K562 (cell line): ENCODE results near the gene ZNF213. TPM values are rescaled to one million over a fixed set of nuclear protein-coding genes. Genes with fewer than 3 reads are reported as not detected.
A peak's percentile ranks its signal among the peaks of the same experiment; 100 is the strongest.

Experiments
- ADNP ChIP-seq: fragments of 200-800 bp; sonication (Bioruptor generic); IDR thresholded peaks from 2 replicates; pipeline ENCODE4 v1.6.1; 2016; ENCODE audit warnings: missing genetic modification characterization, missing compliant biosample characterization
- BRD9 ChIP-seq: fragments of 450-650 bp; IDR thresholded peaks from 2 replicates; pipeline ENCODE4 v1.6.1; 2018; ENCODE audit warnings: low read depth; ENCODE audit not compliant: partially characterized antibody
- CTBP1 ChIP-seq: fragments of 450-650 bp; IDR thresholded peaks from 2 replicates; pipeline ENCODE4 v1.6.1; 2016; ENCODE audit warnings: borderline replicate concordance
- DLX4 ChIP-seq: fragments of 250-450 bp; sonication (Bioruptor Pico); IDR thresholded peaks from 2 replicates; pipeline ENCODE4 v1.6.1; 2021; ENCODE audit warnings: mild to moderate bottlenecking
- ETV6 ChIP-seq, 3 experiments: fragments of 150-350 bp in 1 of 3; sonication (generic) in 1 of 3; formaldehyde crosslinking in 1 of 3; IDR thresholded peaks; 2 replicates each; pipeline versions ENCODE4 v1.6.1 to v1.8.0; 2014 to 2022; ENCODE audit warnings: borderline replicate concordance in 2 of 3, low read depth in 2 of 3, antibody characterized with exemption in 1 of 3, low read length in 1 of 3, mild to moderate bottlenecking in 1 of 3, missing genetic modification reagents in 1 of 3
- FOSL1 ChIP-seq: fragments of 200-800 bp; sonication (Bioruptor generic); conservative IDR thresholded peaks from 2 replicates; pipeline ENCODE4 v1.6.1; 2016; ENCODE audit warnings: missing genetic modification characterization, missing compliant biosample characterization
- GMEB1 ChIP-seq: fragments of 250-450 bp; sonication (Bioruptor Pico); IDR thresholded peaks from 2 replicates; pipeline ENCODE4 v1.4.0; 2020; ENCODE audit warnings: mild to moderate bottlenecking
- JUN ChIP-seq, 2 experiments: sonication (generic) in 1 of 2; formaldehyde crosslinking in 1 of 2; IDR thresholded peaks; 2 replicates each; pipeline versions ENCODE4 v1.6.1 to v1.8.0; 2012 to 2022; ENCODE audit warnings: borderline replicate concordance in 2 of 2, mild to moderate bottlenecking in 2 of 2, improper control_type of control experiment in 1 of 2, low read depth in 1 of 2, low read length in 1 of 2, missing genetic modification reagents in 1 of 2
- RBM17 ChIP-seq: fragments of 200-400 bp; formaldehyde crosslinking; IDR thresholded peaks from 2 replicates; pipeline ENCODE4 v1.6.1; 2017; ENCODE audit warnings: low read depth, mild to moderate bottlenecking, low read length, borderline replicate concordance
- RFX1 ChIP-seq: fragments of 450-650 bp; IDR thresholded peaks from 2 replicates; pipeline ENCODE4 v1.6.1; 2016; ENCODE audit warnings: mild to moderate bottlenecking, moderate library complexity
- SMARCA4 ChIP-seq: fragments of 450-650 bp; IDR thresholded peaks from 2 replicates; pipeline ENCODE4 v1.6.1; 2016
- SMARCE1 ChIP-seq: fragments of 450-650 bp; IDR thresholded peaks from 2 replicates; pipeline ENCODE4 v1.7.1; 2016; ENCODE audit warnings: mild to moderate bottlenecking
- USF2 ChIP-seq: sonication (generic); formaldehyde crosslinking; IDR thresholded peaks from 2 replicates; pipeline ENCODE4 v1.5.0; 2020; ENCODE audit warnings: missing genetic modification reagents
- VEZF1 ChIP-seq: fragments of 200-800 bp; sonication (Bioruptor generic); IDR thresholded peaks from 2 replicates; pipeline ENCODE4 v1.6.1; 2017; ENCODE audit warnings: missing genetic modification characterization, missing compliant biosample characterization
- ZBTB1 ChIP-seq: sonication (generic); formaldehyde crosslinking; IDR thresholded peaks from 2 replicates; pipeline ENCODE4 v1.8.1; 2023; ENCODE audit warnings: missing genetic modification reagents, low read depth, mild to moderate bottlenecking, borderline replicate concordance
- ZNF184 ChIP-seq: sonication (generic); formaldehyde crosslinking; IDR thresholded peaks from 2 replicates; pipeline ENCODE4 v1.5.0; 2020; ENCODE audit warnings: missing genetic modification reagents
- ZNF277 ChIP-seq: fragments of 250-450 bp; sonication (Bioruptor Pico); IDR thresholded peaks from 2 replicates; pipeline ENCODE4 v1.8.0; 2022; ENCODE audit warnings: inconsistent platforms, mild to moderate bottlenecking, moderate library complexity, borderline replicate concordance
- ZNF655 ChIP-seq: fragments of 250-450 bp; sonication (Bioruptor Pico); IDR thresholded peaks from 2 replicates; pipeline ENCODE4 v1.5.0; 2021
- ZNF717 ChIP-seq: fragments of 250-450 bp; sonication (Bioruptor Pico); IDR thresholded peaks from 2 replicates; pipeline ENCODE4 v1.5.0; 2021
- polyA plus RNA-seq, 8 experiments: library from polyadenylated mRNA; depleted of rRNA in 4 of 8; stranded (reverse) in 5 of 8; unstranded in 3 of 8; fragments of >200 nt; fragmentation: Nextera tagmentation in 2 of 8; fragmentation: Illumina TruSeq in 1 of 8; extraction: Ambion mirVana in 2 of 8; extraction: Trizol in 1 of 8; gene quantifications; 2 replicates each; pipeline versions ENCODE4 v1.2.1 to v1.2.3, GENCODE V29; 2011 to 2014; ENCODE audit warnings: inconsistent platforms in 1 of 8, missing spikeins in 1 of 8
- total RNA-seq, 7 experiments: library from RNA; depleted of rRNA in 6 of 7; stranded (reverse); fragments of >200 nt in 6 of 7; fragmentation: Illumina TruSeq in 2 of 7; extraction: Trizol in 2 of 7; gene quantifications; 2 replicates each; pipeline versions ENCODE4 v1.2.1 to v1.2.3, GENCODE V29; 2011 to 2021; ENCODE audit warnings: low replicate concordance in 1 of 7

ZNF213 gene
- total and polyA plus RNA-seq, 9 of the 15 experiments (the other 6 are each of a cell fraction or from before 2014, with no cell fraction given) = 0.49 to 10.0 (median 1.8) TPM

- no peak for TF ChIP-seq DLX4
- no peak for TF ChIP-seq JUN (IDR thresholded peaks at IDR 0.05; ENCODE audit: borderline replicate concordance, low read depth, low read length)
- TF ChIP-seq JUN (CRISPR knock-in tag; IDR thresholded peaks at IDR 0.05; ENCODE audit: borderline replicate concordance) = no peak
- no peak for TF ChIP-seq RBM17
- no peak for TF ChIP-seq ZNF717 (CRISPR knock-in tag)
- no peak for TF ChIP-seq USF2
- TF ChIP-seq RFX1 = no peak
- no peak for TF ChIP-seq FOSL1 (tag)
- no peak for TF ChIP-seq ETV6 (IDR thresholded peaks at IDR 0.05; ENCODE audit: borderline replicate concordance in 1 of 2, low read depth in 2 of 2, low read length in 1 of 2)
- TF ChIP-seq ETV6 (CRISPR knock-in tag; IDR thresholded peaks at IDR 0.05; ENCODE audit: borderline replicate concordance) = no peak
- no peak for TF ChIP-seq ZNF184
- TF ChIP-seq VEZF1 (CRISPR knock-in tag) = no peak
- TF ChIP-seq SMARCE1 = no peak
- TF ChIP-seq ADNP (tag) = no peak
- no peak for TF ChIP-seq GMEB1 (CRISPR knock-in tag)
- no peak for TF ChIP-seq ZBTB1
- TF ChIP-seq ZNF277 (CRISPR knock-in tag) = no peak
- no peak for TF ChIP-seq ZNF655
- TF ChIP-seq CTBP1 = 0 out of 2 replicates have a peak, but pooled peaks have one; percentile 27
- no peak for TF ChIP-seq BRD9
- no peak for TF ChIP-seq SMARCA4
Measured at GRCh38 chr16:3171855-3172593, 37.2 kb downstream of the ZNF213 start (continued).
